SH-SY5Y (cell line): Measurements from ENCODE around the gene KRT84.

Experiments used
- GATA2 ChIP-seq: IDR thresholded peaks from 2 replicates; pipeline ENCODE4 v1.6.1; 2011; ENCODE audit warnings: mild to moderate bottlenecking, low read depth, low read length
- GATA3 ChIP-seq: IDR thresholded peaks from 2 replicates; pipeline ENCODE4 v1.6.1; 2011; ENCODE audit warnings: low read depth, mild to moderate bottlenecking, low read length, moderate library complexity

- TF ChIP-seq GATA3 (no peak), GATA2 (no peak)
Observed at GRCh38 chr12:52379536-52379935, 5.9 kb downstream of the KRT84 start.
